Upper lobe of left lung (tissue), 6 donors: Measurements from ENCODE around the gene RHOH. TPM values are rescaled to one million over a fixed set of nuclear protein-coding genes. Genes with fewer than 3 reads are reported as not detected.
"Not testable (repeated sequence)": the region's sequence is repeated elsewhere in the genome, so short reads cannot be mapped to it uniquely, and the experiment has no call there.

Source experiments
- ATAC-seq, 2 donors: fragments of 200-7000 bp; cut with Tn5 transposase; one replicate each; pipeline ENCODE4 v1.9.1; 2022; ENCODE audit warnings: mild to moderate bottlenecking in 2 of 2, moderate library complexity in 2 of 2; ENCODE audit not compliant: low FRiP score in 2 of 2
- DNase-seq, 2 donors: peaks; one replicate each; pipeline ENCODE4 v3.0.0-alpha.2; 2019 to 2020
- H3K27ac ChIP-seq, 4 donors: fragments of 200-600 bp; sonication (generic); one replicate each; pipeline ENCODE4 v1.5.1; 2016 to 2019
- H3K27me3 ChIP-seq, 4 donors: fragments of 200-600 bp; sonication (generic); one replicate each; pipeline ENCODE4 v1.5.1; 2017 to 2019
- H3K36me3 ChIP-seq, 4 donors: fragments of 200-600 bp; sonication (generic); one replicate each; pipeline ENCODE4 v1.5.1; 2016 to 2019
- H3K4me1 ChIP-seq, 4 donors: fragments of 200-600 bp; sonication (generic); one replicate each; pipeline ENCODE4 v1.5.1; 2018 to 2019
- H3K4me3 ChIP-seq, 4 donors: fragments of 200-600 bp; sonication (generic); one replicate each; pipeline ENCODE4 v1.5.1; 2017 to 2019; ENCODE audit warnings: mild to moderate bottlenecking in 2 of 4, moderate library complexity in 1 of 4
- H3K9me3 ChIP-seq, 4 donors: fragments of 200-600 bp; sonication (generic); one replicate each; pipeline ENCODE4 v1.5.1; 2018 to 2019
- EP300 ChIP-seq, 4 donors: sonication (generic); formaldehyde crosslinking; IDR thresholded peaks; one replicate each; pipeline ENCODE4 v1.5.1; 2017; ENCODE audit warnings: antibody characterized with exemption in 4 of 4, control low read depth in 2 of 4
- POLR2A ChIP-seq, 4 donors: fragments of 450-650 bp; IDR thresholded peaks; one replicate each; pipeline ENCODE4 v1.5.1; 2016 to 2017; ENCODE audit warnings: antibody characterized with exemption in 4 of 4, mild to moderate bottlenecking in 2 of 4
- POLR2AphosphoS5 ChIP-seq, 2 donors: sonication (generic); formaldehyde crosslinking; IDR thresholded peaks; one replicate each; pipeline ENCODE4 v1.5.1; 2017; ENCODE audit warnings: antibody characterized with exemption in 2 of 2
- WGBS, 2 donors: methylation state at CpG; one replicate each; pipeline ENCODE4 v1.1.5; 2017 to 2018; 5-methylcytosine and 5-hydroxymethylcytosine counted together
- total RNA-seq, 6 donors: library from RNA; depleted of rRNA in 4 of 6; stranded (reverse); fragments of >200 nt in 4 of 6; gene quantifications; one replicate each; pipeline versions ENCODE4 v1.1.0 to v1.2.1, GENCODE V29; 2016 to 2021
- TF ChIP-seq, protein P1 (sequence below), 6 experiments: fragments of 450-650 bp in 4 of 6; fragments of 200-600 bp in 2 of 6; sonication (generic) in 2 of 6; IDR thresholded peaks; one replicate each; pipeline ENCODE4 v1.5.1; 2016 to 2019; ENCODE audit warnings: antibody characterized with exemption in 6 of 6
- donor health status: DM: no; HTN: no; CAD: no; lungs with moderate emphysema.
- donor health status: DM: no; HTN: yes; CAD: no; lungs with severe emphysema.

RHOH gene
- total RNA-seq, 6 donors from 2014 or later = 5.5 to 19.9 (median 8.4) TPM

DNA sequence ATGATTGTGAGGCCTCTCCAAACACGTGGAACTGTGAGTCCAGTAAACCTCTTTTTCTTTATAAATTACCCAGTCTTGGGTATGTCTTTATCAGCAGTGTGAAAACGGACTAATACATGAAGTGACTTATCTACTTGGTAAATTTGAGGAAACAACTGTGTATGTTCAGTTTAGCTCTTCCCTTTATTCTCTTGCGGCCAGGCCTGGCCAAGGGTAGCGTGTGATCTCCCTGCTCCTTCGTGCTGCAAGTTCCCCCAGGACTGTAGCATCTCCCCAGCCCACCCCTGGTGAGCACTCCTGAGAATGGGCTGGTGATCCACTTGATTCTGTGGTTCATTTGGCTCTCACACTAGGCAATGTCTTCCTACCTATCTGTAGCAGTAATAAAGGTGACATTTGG is 85.1 kb downstream of the RHOH start:
- DNase-seq (no peak), ATAC-seq (no peak)
- H3K4me1 ChIP-seq = no peaks in the 10 kb centered on the region
- TF ChIP-seq EP300 (IDR thresholded peaks at IDR 0.05) (no peak), POLR2A (IDR thresholded peaks at IDR 0.05) (no peak), POLR2AphosphoS5 (IDR thresholded peaks at IDR 0.05) (no peak)
- TF ChIP-seq, protein P1, sequence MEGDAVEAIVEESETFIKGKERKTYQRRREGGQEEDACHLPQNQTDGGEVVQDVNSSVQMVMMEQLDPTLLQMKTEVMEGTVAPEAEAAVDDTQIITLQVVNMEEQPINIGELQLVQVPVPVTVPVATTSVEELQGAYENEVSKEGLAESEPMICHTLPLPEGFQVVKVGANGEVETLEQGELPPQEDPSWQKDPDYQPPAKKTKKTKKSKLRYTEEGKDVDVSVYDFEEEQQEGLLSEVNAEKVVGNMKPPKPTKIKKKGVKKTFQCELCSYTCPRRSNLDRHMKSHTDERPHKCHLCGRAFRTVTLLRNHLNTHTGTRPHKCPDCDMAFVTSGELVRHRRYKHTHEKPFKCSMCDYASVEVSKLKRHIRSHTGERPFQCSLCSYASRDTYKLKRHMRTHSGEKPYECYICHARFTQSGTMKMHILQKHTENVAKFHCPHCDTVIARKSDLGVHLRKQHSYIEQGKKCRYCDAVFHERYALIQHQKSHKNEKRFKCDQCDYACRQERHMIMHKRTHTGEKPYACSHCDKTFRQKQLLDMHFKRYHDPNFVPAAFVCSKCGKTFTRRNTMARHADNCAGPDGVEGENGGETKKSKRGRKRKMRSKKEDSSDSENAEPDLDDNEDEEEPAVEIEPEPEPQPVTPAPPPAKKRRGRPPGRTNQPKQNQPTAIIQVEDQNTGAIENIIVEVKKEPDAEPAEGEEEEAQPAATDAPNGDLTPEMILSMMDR (IDR thresholded peaks at IDR 0.05) = no peak
- H3K9me3 ChIP-seq = no peaks in the 10 kb centered on the region
- no peak overlapping the region for H3K4me3 ChIP-seq
- no peak overlapping the region for H3K27ac ChIP-seq
- H3K27me3 ChIP-seq = no peaks in the 10 kb centered on the region
- no peaks in the 10 kb centered on the region for H3K36me3 ChIP-seq
- WGBS, 2 donors = 60 to 70% methylated on average over 5 of the region's 5 CpGs

DNA sequence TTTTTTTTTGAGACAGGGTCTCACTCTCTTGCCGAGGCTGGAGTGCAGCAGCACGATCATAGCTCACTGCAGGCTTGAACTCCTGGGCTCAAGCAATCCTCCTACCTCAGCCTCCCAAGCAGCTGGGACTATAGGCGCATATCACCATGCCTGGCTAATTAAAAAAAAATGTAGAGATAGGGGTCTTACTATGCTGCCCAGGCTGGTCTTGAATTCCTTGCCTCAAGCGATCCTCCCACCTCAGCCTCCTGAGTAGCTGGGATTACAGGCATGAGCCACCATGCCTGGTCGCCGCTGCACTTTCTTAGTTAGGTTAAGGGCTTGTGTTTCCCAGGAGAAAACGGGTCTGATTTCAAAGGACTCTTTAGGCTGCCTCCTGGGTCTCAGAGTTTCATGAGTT is 86.0 kb downstream of the RHOH start:
- 93 to 97% methylated on average over 7 of the region's 7 CpGs for WGBS, 2 donors
- H3K36me3 ChIP-seq, H3K4me1 ChIP-seq, H3K9me3 ChIP-seq, DNase-seq, ATAC-seq, H3K4me3 ChIP-seq, H3K27me3 ChIP-seq, H3K27ac ChIP-seq: not testable (repeated sequence)

DNA sequence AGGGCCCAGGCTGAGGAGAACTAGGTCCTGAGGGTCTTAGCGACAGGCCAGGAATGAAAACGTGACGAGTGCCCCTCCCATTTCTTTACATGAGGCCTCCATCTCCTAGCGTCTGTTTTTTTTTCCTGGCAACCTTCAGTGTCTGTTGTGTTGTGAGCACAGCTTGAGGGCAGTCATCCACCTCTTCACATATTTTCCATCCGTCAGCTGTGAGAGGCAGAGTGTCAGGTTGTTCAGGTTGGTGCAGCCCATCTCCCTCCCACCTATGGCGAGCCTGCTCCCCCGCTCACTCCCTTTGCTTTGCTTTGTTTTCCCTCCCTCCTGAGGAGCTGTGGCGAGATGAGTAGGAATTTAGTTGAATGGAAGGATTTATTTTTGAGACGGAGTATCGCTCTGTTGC is 86.6 kb downstream of the RHOH start:
- ATAC-seq (no peak), DNase-seq (no peak)
- Histone ChIP-seq H3K27ac (no peak overlapping the region), H3K36me3 (no peaks in the 10 kb centered on the region), H3K9me3 (no peaks in the 10 kb centered on the region), H3K4me1 (no peaks in the 10 kb centered on the region), H3K4me3 (no peak overlapping the region), H3K27me3 (no peaks in the 10 kb centered on the region)
- 86 to 87% methylated on average over 10 of the region's 10 CpGs for WGBS, 2 donors
- TF ChIP-seq POLR2AphosphoS5 (IDR thresholded peaks at IDR 0.05) (no peak), POLR2A (IDR thresholded peaks at IDR 0.05) (no peak), EP300 (IDR thresholded peaks at IDR 0.05) (no peak)

GRCh38 chr4:40283968-40284367 is 87.1 kb downstream of the RHOH start:
- 86 to 88% methylated on average over 10 of the region's 10 CpGs for WGBS, 2 donors
- TF ChIP-seq POLR2AphosphoS5 (IDR thresholded peaks at IDR 0.05) = no peak
- TF ChIP-seq, protein P1 (IDR thresholded peaks at IDR 0.05) = peak in 2 of 6 experiments; percentile 9 to 18
- Histone ChIP-seq H3K36me3 (no peaks in the 10 kb centered on the region), H3K27ac (no peak overlapping the region), H3K27me3 (no peaks in the 10 kb centered on the region), H3K4me1 (no peaks in the 10 kb centered on the region), H3K4me3 (no peak overlapping the region), H3K9me3 (no peaks in the 10 kb centered on the region)
- DNase-seq (no peak), ATAC-seq (no peak)

DNA sequence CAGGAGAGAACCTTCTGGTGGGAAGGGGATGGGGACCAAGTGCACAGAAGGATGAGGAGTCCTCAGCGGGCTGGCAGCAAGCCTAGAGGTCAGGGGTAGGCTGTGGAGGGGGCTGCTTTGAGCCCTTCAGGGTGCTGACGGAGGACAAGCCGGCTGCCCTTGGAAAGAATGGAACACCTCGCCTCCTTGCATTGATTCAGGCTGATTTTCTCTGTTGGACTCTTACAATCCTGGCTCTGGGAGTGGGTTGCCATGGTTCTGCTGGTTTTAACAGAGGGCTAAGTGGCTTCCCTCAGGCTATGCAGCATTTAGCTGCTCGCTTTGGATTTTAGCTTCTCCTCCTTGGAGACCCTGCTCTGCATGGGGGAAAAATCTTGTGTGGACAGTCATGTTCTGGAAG is 88.9 kb downstream of the RHOH start:
- Histone ChIP-seq H3K27me3 (no peaks in the 10 kb centered on the region), H3K4me3 (no peak overlapping the region), H3K9me3 (no peaks in the 10 kb centered on the region), H3K4me1 (no peaks in the 10 kb centered on the region), H3K36me3 (no peaks in the 10 kb centered on the region), H3K27ac (no peak overlapping the region)
- TF ChIP-seq, protein P1 (IDR thresholded peaks at IDR 0.05) = no peak
- DNase-seq (peak in 1 of 2 donors; percentile 5), ATAC-seq (no peak)
- 81 to 95% methylated on average over 4 to 5 of the region's 5 CpGs for WGBS, 2 donors

DNA sequence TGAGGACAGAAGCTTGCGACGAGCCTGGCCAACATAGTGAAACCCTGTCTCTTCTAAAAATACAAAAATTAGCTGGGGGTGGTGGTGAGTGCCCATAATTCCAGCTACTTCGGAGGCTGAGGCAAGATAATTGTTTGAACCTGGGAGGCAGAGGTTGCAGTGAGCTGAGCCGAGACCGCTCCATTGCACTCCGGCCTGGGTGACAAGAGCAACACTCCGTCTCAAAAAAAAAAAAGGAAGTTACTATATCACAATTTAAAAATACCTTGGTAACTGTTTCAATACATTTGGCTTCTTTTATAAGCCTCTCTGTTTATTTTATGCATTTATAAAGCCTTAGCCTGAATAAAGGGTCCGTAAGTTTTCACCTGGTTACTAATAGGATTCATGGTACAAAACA is 91.7 kb downstream of the RHOH start:
- H3K27me3 ChIP-seq = no peaks in the 10 kb centered on the region
- H3K36me3 ChIP-seq = no peaks in the 10 kb centered on the region
- H3K9me3 ChIP-seq = no peaks in the 10 kb centered on the region
- no peak overlapping the region for H3K4me3 ChIP-seq
- 87 to 92% methylated on average over 8 of the region's 8 CpGs for WGBS, 2 donors
- TF ChIP-seq POLR2AphosphoS5 (IDR thresholded peaks at IDR 0.05) (no peak), POLR2A (IDR thresholded peaks at IDR 0.05) (no peak), EP300 (IDR thresholded peaks at IDR 0.05) (no peak)
- TF ChIP-seq, protein P1 (IDR thresholded peaks at IDR 0.05) = no peak
- ATAC-seq (no peak), DNase-seq (no peak)
- no peak overlapping the region for H3K27ac ChIP-seq
- H3K4me1 ChIP-seq = no peaks in the 10 kb centered on the region
